HEK293T (cell line): Measurements from ENCODE around the gene USP43.

Source experiments
- ARNT ChIP-seq: fragments of 450-650 bp; IDR thresholded peaks from 2 replicates; pipeline ENCODE4 v1.6.1; 2017; ENCODE audit warnings: mild to moderate bottlenecking
- BHLHE40 ChIP-seq: fragments of 450-650 bp; IDR thresholded peaks from 2 replicates; pipeline ENCODE4 v1.6.1; 2016; ENCODE audit warnings: mild to moderate bottlenecking, moderate library complexity, borderline replicate concordance
- ELF4 ChIP-seq: fragments of 450-650 bp; IDR thresholded peaks from 2 replicates; pipeline ENCODE4 v1.6.1; 2017; ENCODE audit warnings: antibody characterized with exemption
- HDGF ChIP-seq: fragments of 450-650 bp; IDR thresholded peaks from 2 replicates; pipeline ENCODE4 v1.6.1; 2017; ENCODE audit warnings: antibody characterized with exemption, borderline replicate concordance
- PKNOX1 ChIP-seq: fragments of 450-650 bp; IDR thresholded peaks from 2 replicates; pipeline ENCODE4 v1.6.1; 2016
- SP1 ChIP-seq: fragments of 450-650 bp; IDR thresholded peaks from 2 replicates; pipeline ENCODE4 v1.6.1; 2017
- SUZ12 ChIP-seq: fragments of 450-650 bp; IDR thresholded peaks from 2 replicates; pipeline ENCODE4 v1.6.1; 2016; ENCODE audit warnings: mild to moderate bottlenecking
- TARDBP ChIP-seq: fragments of 450-650 bp; IDR thresholded peaks from 2 replicates; pipeline ENCODE4 v1.6.1; 2016

GRCh38 chr17:9606453-9606852, 38.9 kb upstream of the USP43 start:
- no peak for TF ChIP-seq HDGF
- no peak for TF ChIP-seq SUZ12
- TF ChIP-seq SP1, result no peak
- TF ChIP-seq ELF4, result no peak
- no peak for TF ChIP-seq TARDBP
- no peak for TF ChIP-seq ARNT
- TF ChIP-seq PKNOX1, result no peak
- no peak for TF ChIP-seq BHLHE40
